Astrocyte (in vitro differentiated cells and primary cell): ENCODE measurements around the gene ERMP1. TPM values are rescaled to one million over a fixed set of nuclear protein-coding genes. Genes with fewer than 3 reads are reported as not detected.
A peak's percentile ranks its signal among the peaks of the same experiment; 100 is the strongest.

Experiments
- DNase-seq: peaks from one replicate; pipeline ENCODE4 v3.0.0-alpha.2; 2010; ENCODE audit warnings: low read depth
- FAIRE-seq: peaks from 2 replicates; lab custom pipeline; 2011; peaks lifted over from hg19 to GRCh38; lab: Jason Lieb, UNC
- H2AFZ ChIP-seq: 2 replicates; pipeline ENCODE4 v1.6.0; 2012; ENCODE audit warnings: low read depth, low read length, inconsistent platforms
- H3K27ac ChIP-seq: 2 replicates; pipeline ENCODE4 v1.5.1; 2011; ENCODE audit warnings: low read depth, low read length, inconsistent platforms
- H3K27me3 ChIP-seq: 2 replicates; pipeline ENCODE4 v1.6.0; 2011; ENCODE audit warnings: low read length, inconsistent platforms; ENCODE audit not compliant: insufficient read depth
- H3K36me3 ChIP-seq: 2 replicates; pipeline ENCODE4 v1.5.1; 2011; ENCODE audit warnings: low read length, inconsistent platforms; ENCODE audit not compliant: insufficient read depth
- H3K4me1 ChIP-seq: 2 replicates; pipeline ENCODE4 v1.5.1; 2011; ENCODE audit warnings: low read length, inconsistent platforms; ENCODE audit not compliant: insufficient read depth
- H3K4me2 ChIP-seq: 2 replicates; pipeline ENCODE4 v1.6.0; 2012; ENCODE audit warnings: low read length, inconsistent platforms
- H3K4me3 ChIP-seq: 2 replicates; pipeline ENCODE4 v1.5.1; 2011; ENCODE audit warnings: low read depth, mild to moderate bottlenecking, low read length, inconsistent platforms; ENCODE audit not compliant: insufficient read depth
- H3K79me2 ChIP-seq: 2 replicates; pipeline ENCODE4 v1.6.0; 2012; ENCODE audit warnings: mild to moderate bottlenecking, low read length, inconsistent platforms; ENCODE audit not compliant: insufficient read depth
- H3K9ac ChIP-seq: 2 replicates; pipeline ENCODE4 v1.6.0; 2012; ENCODE audit warnings: mild to moderate bottlenecking, low read length, inconsistent platforms
- H3K9me3 ChIP-seq: 2 replicates; pipeline ENCODE4 v1.5.1; 2012; ENCODE audit warnings: low read depth, mild to moderate bottlenecking, low read length, inconsistent platforms; ENCODE audit not compliant: insufficient read depth
- H4K20me1 ChIP-seq: 2 replicates; pipeline ENCODE4 v1.6.0; 2012; ENCODE audit warnings: low read length, inconsistent platforms; ENCODE audit not compliant: insufficient read depth
- H3K27ac Mint-ChIP-seq: one replicate; pipeline ENCODE4 v1.8.0; 2021; ENCODE audit warnings: mild to moderate bottlenecking, mixed read lengths; ENCODE audit not compliant: unreplicated experiment
- H3K27me3 Mint-ChIP-seq: one replicate; pipeline ENCODE4 v1.8.0; 2021; ENCODE audit warnings: low read depth, mixed read lengths; ENCODE audit not compliant: unreplicated experiment
- H3K36me3 Mint-ChIP-seq: one replicate; pipeline ENCODE4 v1.8.0; 2021; ENCODE audit warnings: low read depth, mixed read lengths; ENCODE audit not compliant: unreplicated experiment
- H3K4me1 Mint-ChIP-seq: one replicate; pipeline ENCODE4 v1.8.0; 2021; ENCODE audit warnings: low read depth, mixed read lengths; ENCODE audit not compliant: unreplicated experiment
- H3K4me3 Mint-ChIP-seq: one replicate; pipeline ENCODE4 v1.8.0; 2021; ENCODE audit warnings: mild to moderate bottlenecking, moderate library complexity, mixed read lengths; ENCODE audit not compliant: unreplicated experiment
- H3K9me3 Mint-ChIP-seq: one replicate; pipeline ENCODE4 v1.8.0; 2021; ENCODE audit warnings: mild to moderate bottlenecking, mixed read lengths; ENCODE audit not compliant: unreplicated experiment
- CTCF ChIP-seq: IDR thresholded peaks from 2 replicates; pipeline ENCODE4 v1.5.1; 2011; ENCODE audit warnings: low read depth, mild to moderate bottlenecking, inconsistent platforms, low read length, moderate library complexity; ENCODE audit not compliant: insufficient read depth
- EZH2 ChIP-seq: IDR thresholded peaks from 2 replicates; pipeline ENCODE4 v1.6.1; 2012; ENCODE audit warnings: mild to moderate bottlenecking, low read length, inconsistent platforms; ENCODE audit not compliant: insufficient read depth
- total RNA-seq: library from RNA; stranded (reverse); gene quantifications from 2 replicates; pipeline ENCODE4 v1.2.1, GENCODE V29; 2021

ERMP1 gene
- total RNA-seq, 1 donor from 2014 or later = 8.8 TPM

GRCh38 chr9:5879419-5880181, 46.7 kb upstream of the ERMP1 start:
- H3K79me2 ChIP-seq = no peaks in the 10 kb centered on the region
- peak overlapping the region; percentile 13 for H2AFZ ChIP-seq
- Mint-ChIP-seq H3K4me3 (no peak overlapping the region), H3K36me3 (no peaks in the 10 kb centered on the region), H3K27ac (peak overlapping the region; percentile 89), H3K9me3 (peaks cover 2% of the 10 kb centered on the region), H3K4me1 (peaks cover 19% of the 10 kb centered on the region), H3K27me3 (no peaks in the 10 kb centered on the region)
- H3K4me3 ChIP-seq = peak overlapping the region; percentile 41
- H3K4me2 ChIP-seq = peak overlapping the region; percentile 77
- peak overlapping the region; percentile 14 for H3K27ac ChIP-seq
- H3K9me3 ChIP-seq = no peaks in the 10 kb centered on the region
- no peak for TF ChIP-seq EZH2
- TF ChIP-seq CTCF = no peak
- H3K9ac ChIP-seq = no peak overlapping the region
- FAIRE-seq (no peak), DNase-seq (peak; percentile 87)
- H3K27me3 ChIP-seq = no peaks in the 10 kb centered on the region
- no peaks in the 10 kb centered on the region for H4K20me1 ChIP-seq
- peaks cover 4% of the 10 kb centered on the region for H3K4me1 ChIP-seq
- H3K36me3 ChIP-seq = no peaks in the 10 kb centered on the region

- H2AFZ ChIP-seq = no peak overlapping the region
- no peak overlapping the region for H3K4me3 ChIP-seq
- H4K20me1 ChIP-seq = no peaks in the 10 kb centered on the region
- H3K9me3 Mint-ChIP-seq = peaks cover 2% of the 10 kb centered on the region
- H3K27me3 ChIP-seq = no peaks in the 10 kb centered on the region
- H3K36me3 Mint-ChIP-seq = peaks cover 2% of the 10 kb centered on the region
- H3K4me1 Mint-ChIP-seq = peaks cover 19% of the 10 kb centered on the region
- no peak for TF ChIP-seq CTCF
- no peak for TF ChIP-seq EZH2
- no peaks in the 10 kb centered on the region for H3K27me3 Mint-ChIP-seq
- DNase-seq (no peak), FAIRE-seq (no peak)
- H3K9me3 ChIP-seq = no peaks in the 10 kb centered on the region
- H3K27ac ChIP-seq = no peak overlapping the region
- H3K4me3 Mint-ChIP-seq = no peak overlapping the region
- H3K4me1 ChIP-seq = peaks cover 4% of the 10 kb centered on the region
- H3K9ac ChIP-seq = no peak overlapping the region
- H3K79me2 ChIP-seq = no peaks in the 10 kb centered on the region
- no peak overlapping the region for H3K4me2 ChIP-seq
- H3K36me3 ChIP-seq = no peaks in the 10 kb centered on the region
- no peak overlapping the region for H3K27ac Mint-ChIP-seq
Measured at GRCh38 chr9:5876711-5877110, 43.8 kb upstream of the ERMP1 start.

- no peak for TF ChIP-seq EZH2
- TF ChIP-seq CTCF = no peak
- Histone ChIP-seq H4K20me1 (no peaks in the 10 kb centered on the region), H3K79me2 (no peaks in the 10 kb centered on the region), H3K27me3 (no peaks in the 10 kb centered on the region), H3K4me3 (no peak overlapping the region), H3K36me3 (no peaks in the 10 kb centered on the region), H3K4me1 (peaks cover 4% of the 10 kb centered on the region), H3K4me2 (no peak overlapping the region), H3K9ac (no peak overlapping the region), H3K9me3 (no peaks in the 10 kb centered on the region), H2AFZ (no peak overlapping the region), H3K27ac (no peak overlapping the region)
- Mint-ChIP-seq H3K9me3 (peaks cover 2% of the 10 kb centered on the region), H3K4me1 (peaks cover 19% of the 10 kb centered on the region), H3K4me3 (no peak overlapping the region), H3K36me3 (peaks cover 2% of the 10 kb centered on the region), H3K27me3 (no peaks in the 10 kb centered on the region), H3K27ac (no peak overlapping the region)
- FAIRE-seq = no peak
- DNase-seq = no peak
Measured at GRCh38 chr9:5876026-5876425, 43.1 kb upstream of the ERMP1 start.
